MCF 10A (cell line): Measurements from ENCODE around the gene COL9A2. TPM values are rescaled to one million over a fixed set of nuclear protein-coding genes. Genes with fewer than 3 reads are reported as not detected.
A peak's percentile ranks its signal among the peaks of the same experiment; 100 is the strongest.

Experiments
- BruUV-seq: library from RNA; stranded (reverse); fragments of 400-500 nt; replicated peaks from 2 replicates; lab custom pipeline; 2021; lab: Mats Ljungman, UMichigan
- CTCF ChIA-PET: fragments of 300-600 bp; sonication (Branson Sonifier 250); formaldehyde crosslinking; extraction: SDS; loops from one replicate; lab custom pipeline; 2021; ENCODE audit warnings: antibody characterized with exemption, inconsistent platforms; lab: Yijun Ruan, JAX
- POLR2A ChIA-PET: fragments of 300-600, 350-650 bp; sonication (Branson Sonifier 250); formaldehyde crosslinking; extraction: SDS; loops from one replicate; lab custom pipeline; 2020; ENCODE audit warnings: antibody characterized with exemption, inconsistent platforms; lab: Yijun Ruan, JAX
- DNase-seq: peaks from one replicate; pipeline ENCODE4 v3.0.0-alpha.2; 2018; ENCODE audit not compliant: unreplicated experiment
- H3K27ac Mint-ChIP-seq: one replicate; pipeline ENCODE4 v1.8.0; 2022; ENCODE audit warnings: mild to moderate bottlenecking, low read depth, mixed read lengths; ENCODE audit not compliant: unreplicated experiment
- H3K27me3 Mint-ChIP-seq: one replicate; pipeline ENCODE4 v1.8.0; 2022; ENCODE audit warnings: mixed read lengths; ENCODE audit not compliant: insufficient read depth, unreplicated experiment
- H3K36me3 Mint-ChIP-seq: one replicate; pipeline ENCODE4 v1.8.0; 2022; ENCODE audit warnings: mild to moderate bottlenecking, moderate library complexity, mixed read lengths; ENCODE audit not compliant: insufficient read depth, unreplicated experiment
- H3K4me1 Mint-ChIP-seq: one replicate; pipeline ENCODE4 v1.8.0; 2022; ENCODE audit warnings: mixed read lengths; ENCODE audit not compliant: insufficient read depth, unreplicated experiment
- H3K4me3 Mint-ChIP-seq: one replicate; pipeline ENCODE4 v1.8.0; 2022; ENCODE audit warnings: mild to moderate bottlenecking, moderate library complexity, mixed read lengths; ENCODE audit not compliant: unreplicated experiment
- H3K9me3 Mint-ChIP-seq: one replicate; pipeline ENCODE4 v1.8.0; 2022; ENCODE audit warnings: mixed read lengths; ENCODE audit not compliant: unreplicated experiment
- CTCF ChIP-seq: fragments of 200-600 bp; IDR thresholded peaks from one replicate; pipeline ENCODE4 v1.8.0; 2022; ENCODE audit warnings: antibody characterized with exemption, mild to moderate bottlenecking; ENCODE audit not compliant: unreplicated experiment
- intact Hi-C: fragments of 100-400 bp; cut with micrococcal nuclease; formaldehyde crosslinking; loops from 2 replicates; pipeline ENCODE4 v1.14.1; 2022
- total RNA-seq: library from RNA; stranded (reverse); gene quantifications from 2 replicates; pipeline ENCODE4 v1.2.3, GENCODE V29; 2022

COL9A2 gene
- total RNA-seq, 1 experiment from 2014 or later: not detected

- no peak for TF ChIP-seq CTCF
- H3K27ac Mint-ChIP-seq: peak overlapping the region; percentile 27
- ChIA-PET POLR2A (interaction anchor here (0.9 to 1.5 kb wide), 7 partner anchors 9 to 333 kb away, joined by 3 to 25 read pairs (median 4); partner anchors contain the start of genes SMAP2 and ZMPSTE24), CTCF (interaction anchor here (1.0 to 3.1 kb wide), 3 partner anchors 71 to 137 kb away, joined by 3 to 14 read pairs (median 3); no protein-coding TSS in a partner anchor)
- no TSS peak for BruUV-seq
- H3K27me3 Mint-ChIP-seq: no peaks in the 10 kb centered on the region
- H3K36me3 Mint-ChIP-seq: peaks cover 79% of the 10 kb centered on the region
- H3K9me3 Mint-ChIP-seq: no peaks in the 10 kb centered on the region
- H3K4me3 Mint-ChIP-seq: no peak overlapping the region
- intact Hi-C loops: no loop called here
- peaks cover 18% of the 10 kb centered on the region for H3K4me1 Mint-ChIP-seq
- no peak for DNase-seq
These were observed 50.1 kb downstream of the COL9A2 start for GRCh38 chr1:40266786-40267535.

- intact Hi-C loops: no loop called here
- H3K9me3 Mint-ChIP-seq: no peaks in the 10 kb centered on the region
- H3K27ac Mint-ChIP-seq: no peak overlapping the region
- DNase-seq: no peak
- ChIA-PET CTCF (interaction anchor here (1.5 to 3.1 kb wide), 2 partner anchors 113 to 138 kb away, joined by 3 to 14 read pairs; no protein-coding TSS in a partner anchor), POLR2A (interaction anchor here (1.1 kb wide), 1 partner anchor 8 kb away, joined by 7 read pairs; the partner anchor contains the start of gene ZMPSTE24)
- no peak overlapping the region for H3K4me3 Mint-ChIP-seq
- peaks cover 18% of the 10 kb centered on the region for H3K4me1 Mint-ChIP-seq
- TF ChIP-seq CTCF: no peak
- no TSS peak for BruUV-seq
- no peaks in the 10 kb centered on the region for H3K27me3 Mint-ChIP-seq
- peaks cover 82% of the 10 kb centered on the region for H3K36me3 Mint-ChIP-seq
These were observed 51.2 kb downstream of the COL9A2 start for GRCh38 chr1:40265919-40266318.

GRCh38 chr1:40265298-40265697, 51.8 kb downstream of the COL9A2 start:
- DNase-seq: no peak
- H3K9me3 Mint-ChIP-seq: no peaks in the 10 kb centered on the region
- no peaks in the 10 kb centered on the region for H3K27me3 Mint-ChIP-seq
- intact Hi-C loops: no loop called here
- H3K4me3 Mint-ChIP-seq: no peak overlapping the region
- H3K4me1 Mint-ChIP-seq: peaks cover 18% of the 10 kb centered on the region
- H3K36me3 Mint-ChIP-seq: peaks cover 80% of the 10 kb centered on the region
- ChIA-PET POLR2A (no interaction called here), CTCF (interaction anchor here (1.5 to 3.1 kb wide), 2 partner anchors 113 to 139 kb away, joined by 3 to 14 read pairs; no protein-coding TSS in a partner anchor)
- no peak overlapping the region for H3K27ac Mint-ChIP-seq
- BruUV-seq: no TSS peak
- TF ChIP-seq CTCF: no peak

- H3K4me1 Mint-ChIP-seq: peaks cover 18% of the 10 kb centered on the region
- no TSS peak for BruUV-seq
- intact Hi-C loops: no loop called here
- H3K36me3 Mint-ChIP-seq: peaks cover 81% of the 10 kb centered on the region
- no peak for DNase-seq
- no peak for TF ChIP-seq CTCF
- H3K9me3 Mint-ChIP-seq: no peaks in the 10 kb centered on the region
- ChIA-PET CTCF (no interaction called here), POLR2A (no interaction called here)
- no peaks in the 10 kb centered on the region for H3K27me3 Mint-ChIP-seq
- no peak overlapping the region for H3K27ac Mint-ChIP-seq
- H3K4me3 Mint-ChIP-seq: no peak overlapping the region
These were observed 52.7 kb downstream of the COL9A2 start for GRCh38 chr1:40264354-40264781.
